ENCODE results near the gene LRTM2.

LRTM2 gene

GRCh38 chr12:1882850-1883470 is 62.6 kb downstream of the LRTM2 start:
- DNase-seq (ENCODE audit: low read depth in 4 of 4, low spot score in 1 of 4) = no peak

GRCh38 chr12:1883513-1883912 is 63.1 kb downstream of the LRTM2 start:
- DNase-seq (ENCODE audit: low read depth in 4 of 4, low spot score in 1 of 4) = no peak

- DNase-seq (ENCODE audit: low read depth in 4 of 4, low spot score in 1 of 4) = no peak
Observed at GRCh38 chr12:1884651-1885050, 64.3 kb downstream of the LRTM2 start.

GRCh38 chr12:1885082-1885596 is 64.8 kb downstream of the LRTM2 start:
- DNase-seq (ENCODE audit: low read depth in 4 of 4, low spot score in 1 of 4) = no peak

- no peak for DNase-seq (ENCODE audit: low read depth in 4 of 4, low spot score in 1 of 4)
Observed at GRCh38 chr12:1885599-1886245, 65.4 kb downstream of the LRTM2 start.

Measured in stimulated activated CD4-positive, alpha-beta T cell treated with anti-CD3 and anti-CD28 coated beads, Interleukin-1b, Interleukin-23, amount 100 ng/mL, for 24 hours (primary cell).